DMS153 (cell line): ENCODE measurements around the gene NXN.
"Not testable (repeated sequence)": the region's sequence is repeated elsewhere in the genome, so short reads cannot be mapped to it uniquely, and the experiment has no call there.

Experiments
- DNase-seq: peaks from one replicate; lab custom pipeline; 2025; lab: John Stamatoyannopoulos, UW

The NXN gene

GRCh38 chr17:862582-862981 lies 117.0 kb downstream of the NXN start:
- no peak for DNase-seq

- no peak for DNase-seq
Measured at GRCh38 chr17:861364-861763, 118.2 kb downstream of the NXN start.

- DNase-seq = no peak
Measured at GRCh38 chr17:860805-861204, 118.8 kb downstream of the NXN start.

GRCh38 chr17:859824-860195 lies 119.8 kb downstream of the NXN start:
- no peak for DNase-seq

GRCh38 chr17:859061-859823 lies 120.3 kb downstream of the NXN start:
- DNase-seq = no peak

- DNase-seq = no peak
Measured at GRCh38 chr17:856149-856548, 123.4 kb downstream of the NXN start.

- DNase-seq = no peak
Measured at GRCh38 chr17:855569-855968, 124.0 kb downstream of the NXN start.

GRCh38 chr17:852850-853249 lies 126.7 kb downstream of the NXN start:
- not testable (repeated sequence) for DNase-seq

GRCh38 chr17:852349-852748 lies 127.2 kb downstream of the NXN start:
- no peak for DNase-seq

- DNase-seq = no peak
Measured at GRCh38 chr17:851924-852323, 127.7 kb downstream of the NXN start.

- DNase-seq = no peak
Measured at GRCh38 chr17:850851-851763, 128.5 kb downstream of the NXN start.

- no peak for DNase-seq
Measured at GRCh38 chr17:850086-850850, 129.3 kb downstream of the NXN start.

GRCh38 chr17:848402-848801 lies 131.2 kb downstream of the NXN start:
- DNase-seq = no peak

- no peak for DNase-seq
Measured at GRCh38 chr17:846901-847843, 132.4 kb downstream of the NXN start.

- no peak for DNase-seq
Measured at GRCh38 chr17:841313-841712, 138.3 kb downstream of the NXN start.

GRCh38 chr17:838486-838885 lies 141.1 kb downstream of the NXN start:
- no peak for DNase-seq

GRCh38 chr17:836151-836550 lies 143.4 kb downstream of the NXN start:
- no peak for DNase-seq

- DNase-seq = not testable (repeated sequence)
Measured at GRCh38 chr17:835721-836120, 143.9 kb downstream of the NXN start.

GRCh38 chr17:835263-835662 lies 144.3 kb downstream of the NXN start:
- DNase-seq = no peak

GRCh38 chr17:834136-834535 lies 145.4 kb downstream of the NXN start:
- no peak for DNase-seq

GRCh38 chr17:830950-831349 lies 148.6 kb downstream of the NXN start:
- no peak for DNase-seq
